ENCODE data around the gene CENPX. TPM values are rescaled to one million over a fixed set of nuclear protein-coding genes. Genes with fewer than 3 reads are reported as not detected.

The CENPX gene
- total and polyA plus RNA-seq, 2 of the 13 experiments (the other 11 are each of a cell fraction or from before 2014, with no cell fraction given): 92.7 to 170 TPM

GRCh38 chr17:82003411-82004381 is 19.0 kb downstream of the CENPX start (continued):
- TF ChIP-seq HBP1 (CRISPR knock-in tag; IDR thresholded peaks at IDR 0.05; ENCODE audit: low read depth) (peak; percentile 70; the same call in 1 of the 2 replicates), ZNF496 (CRISPR knock-in tag; IDR thresholded peaks at IDR 0.05; ENCODE audit: insufficient replicate concordance) (no peak), SRSF1 (optimal IDR thresholded peaks at IDR 0.05; ENCODE audit: low read depth, low read length) (peak; percentile 24), PITX1 (CRISPR knock-in tag; IDR thresholded peaks at IDR 0.05) (0 out of 2 replicates have a peak, but pooled peaks have one; percentile 38), ZNF674 (CRISPR knock-in tag; IDR thresholded peaks at IDR 0.05; ENCODE audit: low read depth) (no peak), HMG20A (CRISPR knock-in tag; IDR thresholded peaks at IDR 0.05; ENCODE audit: borderline replicate concordance) (peak; percentile 41; the same call in 1 of the 2 replicates), THAP9 (CRISPR knock-in tag; IDR thresholded peaks at IDR 0.05; ENCODE audit: borderline replicate concordance) (no peak; the same call in 1 of the 2 replicates), HMGXB3 (CRISPR knock-in tag; IDR thresholded peaks at IDR 0.05; ENCODE audit: borderline replicate concordance) (peak; percentile 77), ZFP91 (CRISPR knock-in tag; IDR thresholded peaks at IDR 0.05; ENCODE audit: borderline replicate concordance) (peak; percentile 91), RARA (CRISPR knock-in tag; IDR thresholded peaks at IDR 0.05) (peak; percentile 78), ZFP36 (IDR thresholded peaks at IDR 0.05; ENCODE audit: borderline replicate concordance, low read depth, low read length, partially characterized antibody) (no peak), KAT2B (IDR thresholded peaks at IDR 0.05; ENCODE audit: borderline replicate concordance, low read depth, low read length) (no peak), RFXAP (CRISPR knock-in tag; IDR thresholded peaks at IDR 0.05; ENCODE audit: borderline replicate concordance) (no peak; the same call in 1 of the 2 replicates), PHB2 (IDR thresholded peaks at IDR 0.05; ENCODE audit: partially characterized antibody) (no peak), ZSCAN12 (CRISPR knock-in tag; IDR thresholded peaks at IDR 0.05) (peak; percentile 22; the same call in 1 of the 2 replicates), ZNF747 (CRISPR knock-in tag; IDR thresholded peaks at IDR 0.05; ENCODE audit: borderline replicate concordance) (peak; percentile 88; the same call in 1 of the 2 replicates), FOXO1 (CRISPR knock-in tag; IDR thresholded peaks at IDR 0.05) (peak; percentile 51)

All from HepG2 (cell line).